ENCODE data around the gene PGGT1B. TPM values are rescaled to one million over a fixed set of nuclear protein-coding genes. Genes with fewer than 3 reads are reported as not detected.

PGGT1B gene
- total RNA-seq, 1 experiment from 2014 or later = 31.1 TPM

- ChIA-PET POLR2A (ENCODE audit: unreplicated experiment) (no interaction called here), CTCF (no interaction called here)
- H3K27me3 ChIP-seq (ENCODE audit: insufficient read depth, low read depth) = peaks cover 5% of the 10 kb centered on the region; the same call in 1 of the 2 replicates
- no peaks in the 10 kb centered on the region for H3F3A ChIP-seq (ENCODE audit: insufficient read depth, low read depth)
- H3K9me2 ChIP-seq (ENCODE audit: insufficient read depth) = no peaks in the 10 kb centered on the region
- no peaks in the 10 kb centered on the region for H3K79me2 ChIP-seq (ENCODE audit: low read depth)
- no peak overlapping the region for H3K27ac ChIP-seq
- no peak overlapping the region for H2AFZ ChIP-seq
- H3K36me3 ChIP-seq (ENCODE audit: low read depth) = no peaks in the 10 kb centered on the region
- no TSS peak for BruUV-seq (replicated peaks)
- intact Hi-C loops (cut with micrococcal nuclease; ENCODE audit: unreplicated experiment) = no loop called here
- TF ChIP-seq CTCF (conservative IDR thresholded peaks at IDR 0.05) (no peak), EZH2 (IDR thresholded peaks at IDR 0.05; ENCODE audit: low read depth) (no peak)
- no peaks in the 10 kb centered on the region for H3K9me3 ChIP-seq (ENCODE audit: insufficient read depth, low read depth)
- no peak overlapping the region for H3K4me3 ChIP-seq
- no peaks in the 10 kb centered on the region for H4K20me1 ChIP-seq (ENCODE audit: insufficient read depth)
- no peak for DNase-seq
- H3K4me2 ChIP-seq = no peak overlapping the region
- no peaks in the 10 kb centered on the region for H3K4me1 ChIP-seq (replicated peaks; ENCODE audit: insufficient read depth)
Observed at GRCh38 chr5:115166744-115167393, 95.8 kb downstream of the PGGT1B start.

GRCh38 chr5:115165790-115166189, 96.9 kb downstream of the PGGT1B start:
- ChIA-PET CTCF (no interaction called here), POLR2A (ENCODE audit: unreplicated experiment) (no interaction called here)
- H3K79me2 ChIP-seq (ENCODE audit: low read depth) = no peaks in the 10 kb centered on the region
- no peak for TF ChIP-seq EZH2 (IDR thresholded peaks at IDR 0.05; ENCODE audit: low read depth)
- TF ChIP-seq CTCF (conservative IDR thresholded peaks at IDR 0.05) = no peak
- H3K4me2 ChIP-seq = no peak overlapping the region
- H3K9me2 ChIP-seq (ENCODE audit: insufficient read depth) = no peaks in the 10 kb centered on the region
- no peaks in the 10 kb centered on the region for H4K20me1 ChIP-seq (ENCODE audit: insufficient read depth)
- H2AFZ ChIP-seq = no peak overlapping the region
- no peak overlapping the region for H3K27ac ChIP-seq
- H3K9me3 ChIP-seq (ENCODE audit: insufficient read depth, low read depth) = no peaks in the 10 kb centered on the region
- H3F3A ChIP-seq (ENCODE audit: insufficient read depth, low read depth) = no peaks in the 10 kb centered on the region
- intact Hi-C loops (cut with micrococcal nuclease; ENCODE audit: unreplicated experiment) = no loop called here
- no peak for DNase-seq
- H3K36me3 ChIP-seq (ENCODE audit: low read depth) = no peaks in the 10 kb centered on the region
- H3K4me3 ChIP-seq = no peak overlapping the region
- no TSS peak for BruUV-seq (replicated peaks)
- H3K4me1 ChIP-seq (replicated peaks; ENCODE audit: insufficient read depth) = no peaks in the 10 kb centered on the region
- H3K27me3 ChIP-seq (ENCODE audit: insufficient read depth, low read depth) = peaks cover 5% of the 10 kb centered on the region; the same call in 1 of the 2 replicates

- Histone ChIP-seq H3F3A (ENCODE audit: insufficient read depth, low read depth) (no peaks in the 10 kb centered on the region), H3K4me2 (no peak overlapping the region), H3K36me3 (ENCODE audit: low read depth) (no peaks in the 10 kb centered on the region), H2AFZ (no peak overlapping the region), H3K27me3 (ENCODE audit: insufficient read depth, low read depth) (no peaks in the 10 kb centered on the region), H3K9me3 (ENCODE audit: insufficient read depth, low read depth) (no peaks in the 10 kb centered on the region), H3K4me3 (no peak overlapping the region), H3K4me1 (replicated peaks; ENCODE audit: insufficient read depth) (no peaks in the 10 kb centered on the region), H4K20me1 (ENCODE audit: insufficient read depth) (no peaks in the 10 kb centered on the region), H3K27ac (no peak overlapping the region), H3K9me2 (ENCODE audit: insufficient read depth) (no peaks in the 10 kb centered on the region), H3K79me2 (ENCODE audit: low read depth) (no peaks in the 10 kb centered on the region)
- no TSS peak for BruUV-seq (replicated peaks)
- intact Hi-C loops (cut with micrococcal nuclease; ENCODE audit: unreplicated experiment) = no loop called here
- POLR2A ChIA-PET (ENCODE audit: unreplicated experiment) = no interaction called here
- no peak for DNase-seq
- CTCF ChIA-PET = no interaction called here
- TF ChIP-seq EZH2 (IDR thresholded peaks at IDR 0.05; ENCODE audit: low read depth) = no peak
- no peak for TF ChIP-seq CTCF (conservative IDR thresholded peaks at IDR 0.05)
Observed at GRCh38 chr5:115160975-115161475, 101.7 kb downstream of the PGGT1B start.

Other genes starting within 250 kb of the PGGT1B start
- 0.15 and 0.22 TPM in 2 replicates for gene TRIM36, start 93.0 kb downstream of the PGGT1B start, total RNA-seq (2021)
- gene CCDC112, start 33.8 kb upstream of the PGGT1B start, total RNA-seq (2021) = 4.3 and 4.8 TPM in 2 replicates